PC-9 (cell line): ENCODE data around the gene ENPP4.

Experiments
- EZH2 ChIP-seq: fragments of 200-600 bp; sonication (generic); IDR thresholded peaks from 2 replicates; pipeline ENCODE4 v1.8.0; 2017; ENCODE audit warnings: antibody characterized with exemption, low read depth
- TF ChIP-seq, protein P1 (sequence below): fragments of 200-600 bp; sonication (generic); conservative IDR thresholded peaks from 2 replicates; pipeline ENCODE4 v1.6.1; 2017; ENCODE audit warnings: mixed run types, antibody characterized with exemption, mild to moderate bottlenecking, moderate library complexity

DNA sequence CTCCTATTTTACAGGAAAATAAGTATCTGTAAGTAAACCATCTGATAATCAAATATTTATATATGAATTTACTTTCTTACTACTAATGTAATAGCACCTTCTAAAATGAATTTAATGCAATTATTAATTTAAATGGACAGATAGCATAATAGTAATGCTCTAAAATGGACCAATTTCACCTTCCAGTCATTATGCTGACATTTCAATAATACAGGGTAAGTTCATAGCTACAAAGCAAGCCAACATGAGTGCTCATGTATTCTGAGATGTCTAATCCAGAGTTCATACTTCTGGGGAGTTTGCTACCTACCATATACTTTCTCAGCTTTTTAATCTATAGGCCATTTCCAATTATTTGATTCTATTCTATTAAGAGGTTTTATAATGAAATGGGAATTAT, 29.4 kb downstream of the ENPP4 start:
- TF ChIP-seq, protein P1, sequence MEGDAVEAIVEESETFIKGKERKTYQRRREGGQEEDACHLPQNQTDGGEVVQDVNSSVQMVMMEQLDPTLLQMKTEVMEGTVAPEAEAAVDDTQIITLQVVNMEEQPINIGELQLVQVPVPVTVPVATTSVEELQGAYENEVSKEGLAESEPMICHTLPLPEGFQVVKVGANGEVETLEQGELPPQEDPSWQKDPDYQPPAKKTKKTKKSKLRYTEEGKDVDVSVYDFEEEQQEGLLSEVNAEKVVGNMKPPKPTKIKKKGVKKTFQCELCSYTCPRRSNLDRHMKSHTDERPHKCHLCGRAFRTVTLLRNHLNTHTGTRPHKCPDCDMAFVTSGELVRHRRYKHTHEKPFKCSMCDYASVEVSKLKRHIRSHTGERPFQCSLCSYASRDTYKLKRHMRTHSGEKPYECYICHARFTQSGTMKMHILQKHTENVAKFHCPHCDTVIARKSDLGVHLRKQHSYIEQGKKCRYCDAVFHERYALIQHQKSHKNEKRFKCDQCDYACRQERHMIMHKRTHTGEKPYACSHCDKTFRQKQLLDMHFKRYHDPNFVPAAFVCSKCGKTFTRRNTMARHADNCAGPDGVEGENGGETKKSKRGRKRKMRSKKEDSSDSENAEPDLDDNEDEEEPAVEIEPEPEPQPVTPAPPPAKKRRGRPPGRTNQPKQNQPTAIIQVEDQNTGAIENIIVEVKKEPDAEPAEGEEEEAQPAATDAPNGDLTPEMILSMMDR = no peak
- TF ChIP-seq EZH2 = no peak
